H9 (cell line): ENCODE data around the gene ASTN2. TPM values are rescaled to one million over a fixed set of nuclear protein-coding genes. Genes with fewer than 3 reads are reported as not detected.

Experiments
- DNase-seq: peaks from one replicate; pipeline ENCODE4 v3.0.0-alpha.2; 2017
- H2AFZ ChIP-seq: one replicate; pipeline ENCODE4 v1.6.1; 2013; ENCODE audit warnings: mild to moderate bottlenecking, low read length, control low read depth, moderate library complexity
- H2AK5ac ChIP-seq: 2 replicates; pipeline ENCODE4 v1.6.1; 2013; ENCODE audit warnings: low read length, control low read depth, mixed read lengths; ENCODE audit not compliant: insufficient read length
- H2BK120ac ChIP-seq: one replicate; pipeline ENCODE4 v1.6.1; 2013; ENCODE audit warnings: low read depth, mild to moderate bottlenecking, low read length, control low read depth, inconsistent platforms; ENCODE audit not compliant: poor library complexity, severe bottlenecking
- H2BK12ac ChIP-seq: 2 replicates; pipeline ENCODE4 v1.6.1; 2013; ENCODE audit warnings: low read length, control low read depth, mixed read lengths, low read depth; ENCODE audit not compliant: insufficient read length
- H2BK15ac ChIP-seq: 2 replicates; pipeline ENCODE4 v1.6.1; 2013; ENCODE audit warnings: low read depth, low read length, control low read depth
- H2BK20ac ChIP-seq: one replicate; pipeline ENCODE4 v1.6.1; 2013; ENCODE audit warnings: low read depth, mild to moderate bottlenecking, low read length, control low read depth, inconsistent platforms; ENCODE audit not compliant: poor library complexity, severe bottlenecking
- H2BK5ac ChIP-seq: 2 replicates; pipeline ENCODE4 v1.6.1; 2013; ENCODE audit warnings: low read length, control low read depth, mixed read lengths; ENCODE audit not compliant: insufficient read length
- H3K14ac ChIP-seq: 2 replicates; pipeline ENCODE4 v1.6.1; 2013; ENCODE audit warnings: low read length, control low read depth; ENCODE audit not compliant: insufficient read depth
- H3K18ac ChIP-seq: 2 replicates; pipeline ENCODE4 v1.6.1; 2013; ENCODE audit warnings: low read depth, mild to moderate bottlenecking, mixed read lengths, low read length, control low read depth; ENCODE audit not compliant: insufficient read length
- H3K23ac ChIP-seq: 2 replicates; pipeline ENCODE4 v1.6.1; 2013; ENCODE audit warnings: low read length, control low read depth, mixed read lengths, low read depth; ENCODE audit not compliant: insufficient read length
- H3K23me2 ChIP-seq: 2 replicates; pipeline ENCODE4 v1.6.1; 2013; ENCODE audit warnings: low read depth, mild to moderate bottlenecking, mixed read lengths, low read length, control low read depth; ENCODE audit not compliant: insufficient read length, poor library complexity, severe bottlenecking
- H3K27ac ChIP-seq: 2 replicates; pipeline ENCODE4 v1.5.1; 2013; ENCODE audit warnings: low read length, control low read depth, mixed read lengths, low read depth; ENCODE audit not compliant: insufficient read length
- H3K27me3 ChIP-seq: 2 replicates; pipeline ENCODE4 v1.6.1; 2013; ENCODE audit warnings: low read length, control low read depth, inconsistent platforms; ENCODE audit not compliant: insufficient read depth
- H3K4ac ChIP-seq: 2 replicates; pipeline ENCODE4 v1.6.1; 2013; ENCODE audit warnings: low read depth, mild to moderate bottlenecking, control low read depth, inconsistent platforms, low read length, moderate library complexity
- H3K4me1 ChIP-seq: 2 replicates; pipeline ENCODE4 v1.6.1; 2013; ENCODE audit warnings: low read length, control low read depth, inconsistent platforms; ENCODE audit not compliant: insufficient read depth
- H3K4me2 ChIP-seq: 2 replicates; pipeline ENCODE4 v1.6.1; 2013; ENCODE audit warnings: low read length, control low read depth, mixed read lengths; ENCODE audit not compliant: insufficient read length, insufficient read depth
- H3K56ac ChIP-seq: 2 replicates; pipeline ENCODE4 v1.6.1; 2013; ENCODE audit warnings: low read depth, mild to moderate bottlenecking, mixed read lengths, low read length, control low read depth; ENCODE audit not compliant: insufficient read length
- H3K79me1 ChIP-seq: 2 replicates; pipeline ENCODE4 v1.6.1; 2013; ENCODE audit warnings: low read depth, mild to moderate bottlenecking, moderate library complexity, low read length, control low read depth, inconsistent platforms; ENCODE audit not compliant: insufficient read depth, poor library complexity, severe bottlenecking
- H3K79me2 ChIP-seq: 2 replicates; pipeline ENCODE4 v1.6.1; 2013; ENCODE audit warnings: low read length, control low read depth, inconsistent platforms; ENCODE audit not compliant: insufficient read depth
- H3K9ac ChIP-seq: 2 replicates; pipeline ENCODE4 v1.6.1; 2013; ENCODE audit warnings: low read length, control low read depth, mixed read lengths; ENCODE audit not compliant: insufficient read length; ENCODE audit errors: extremely low read depth
- H3K9me3 ChIP-seq: one replicate; pipeline ENCODE4 v1.6.1; 2013; ENCODE audit warnings: low read depth, low read length, inconsistent platforms; ENCODE audit not compliant: control insufficient read depth
- H3T11ph ChIP-seq: one replicate; pipeline ENCODE4 v1.6.1; 2013; ENCODE audit warnings: mild to moderate bottlenecking, low read length, control low read depth, inconsistent platforms
- H4K20me1 ChIP-seq: one replicate; pipeline ENCODE4 v1.6.1; 2013; ENCODE audit not compliant: control insufficient read depth, insufficient read length, insufficient read depth
- H4K5ac ChIP-seq: 2 replicates; pipeline ENCODE4 v1.6.1; 2013; ENCODE audit warnings: low read depth, mild to moderate bottlenecking, mixed read lengths, low read length, control low read depth; ENCODE audit not compliant: insufficient read length
- H4K8ac ChIP-seq: replicated peaks from 2 replicates; pipeline ENCODE4 v1.6.1; 2013; ENCODE audit warnings: low read length, control low read depth, mixed read lengths, low read depth; ENCODE audit not compliant: insufficient read length
- H4K91ac ChIP-seq: 2 replicates; pipeline ENCODE4 v1.6.1; 2013; ENCODE audit warnings: low read depth, mild to moderate bottlenecking, moderate library complexity, mixed read lengths, low read length, control low read depth; ENCODE audit not compliant: insufficient read length
- H3K27ac Mint-ChIP-seq, 3 experiments: 2 replicates in 2 of 3; 3 replicates in 1 of 3; pipeline ENCODE4 v1.8.0; 2020 to 2021; ENCODE audit warnings: mixed read lengths in 3 of 3, mild to moderate bottlenecking in 1 of 3, moderate library complexity in 1 of 3
- H3K27me3 Mint-ChIP-seq: 2 replicates; pipeline ENCODE4 v1.8.0; 2021; ENCODE audit warnings: low read depth, mild to moderate bottlenecking, moderate library complexity, mixed read lengths
- H3K36me3 Mint-ChIP-seq, 3 experiments: 2 replicates in 2 of 3; 3 replicates in 1 of 3; pipeline ENCODE4 v1.8.0; 2020 to 2021; ENCODE audit warnings: low read depth in 3 of 3, mixed read lengths in 3 of 3; ENCODE audit not compliant: insufficient read depth in 1 of 3
- H3K4me1 Mint-ChIP-seq, 2 experiments: 2 replicates each; pipeline ENCODE4 v1.8.0; 2020; ENCODE audit warnings: mixed read lengths in 2 of 2
- H3K4me3 Mint-ChIP-seq, 2 experiments: 2 replicates in 1 of 2; 3 replicates in 1 of 2; pipeline ENCODE4 v1.8.0; 2020 to 2021; ENCODE audit warnings: mild to moderate bottlenecking in 2 of 2, mixed read lengths in 2 of 2, moderate library complexity in 1 of 2
- H3K9me3 Mint-ChIP-seq, 2 experiments: 2 replicates in 1 of 2; 3 replicates in 1 of 2; pipeline ENCODE4 v1.8.0; 2020; ENCODE audit warnings: mild to moderate bottlenecking in 2 of 2, mixed read lengths in 2 of 2, moderate library complexity in 1 of 2
- CTCF ChIP-seq: fragments of 200-600 bp; sonication (generic); conservative IDR thresholded peaks from 3 replicates; pipeline ENCODE4 v1.8.0; 2021; ENCODE audit warnings: antibody characterized with exemption, mild to moderate bottlenecking
- WGBS: extraction: QIAGEN DNeasy Blood & Tissue Kit; methylation state at CpG from one replicate; pipeline ENCODE4 v1.1.7; 2013; ENCODE audit warnings: missing lambda C conversion rate, low lambda C conversion rate, mixed read lengths; ENCODE audit not compliant: insufficient read length; ENCODE audit errors: extremely low coverage; 5-methylcytosine and 5-hydroxymethylcytosine counted together
- total RNA-seq: library from RNA; stranded (reverse); gene quantifications from 2 replicates; pipeline ENCODE4 v1.2.1, GENCODE V29; 2021

ASTN2 gene
- total RNA-seq, 1 experiment from 2014 or later, result 9.7 TPM

DNA sequence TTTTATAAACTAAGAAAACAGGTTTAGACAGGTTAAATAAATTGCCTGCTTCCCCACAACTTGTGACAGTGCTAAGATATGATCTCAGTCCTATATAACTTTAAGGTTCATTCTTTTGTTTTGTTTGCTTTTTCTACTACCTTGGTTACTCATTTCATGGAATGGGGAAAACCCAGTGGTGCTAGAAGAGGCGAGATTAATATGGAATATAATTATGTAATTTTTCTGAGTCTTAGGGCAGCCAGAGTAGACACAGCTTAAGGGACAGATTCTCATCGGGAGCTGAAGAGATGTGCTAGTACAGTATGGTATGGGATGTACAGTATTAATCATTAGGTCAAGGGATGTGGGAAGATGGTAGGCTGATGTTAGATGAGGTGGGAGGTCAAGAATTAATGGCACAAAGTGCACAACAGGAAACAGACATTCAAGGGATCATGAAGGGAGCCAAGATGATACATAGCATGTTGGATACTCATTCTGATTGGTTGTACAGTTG lies 721.6 kb downstream of the ASTN2 start:
- H4K20me1 ChIP-seq, result no peaks in the 10 kb centered on the region
- H3K4me3 Mint-ChIP-seq, result no peak overlapping the region
- no peak overlapping the region for H4K91ac ChIP-seq
- H3K36me3 Mint-ChIP-seq, result peaks cover 5 to 12% (median 12%) of the 10 kb centered on the region in 3 experiments; a peak in 5 of 7 replicates
- no peak overlapping the region for H2AFZ ChIP-seq
- no peaks in the 10 kb centered on the region for H3K27me3 Mint-ChIP-seq
- H3K56ac ChIP-seq, result no peak overlapping the region
- peaks cover 3% of the 10 kb centered on the region; the same call in 1 of the 2 replicates for H3K4me1 ChIP-seq
- no peak overlapping the region for H2AK5ac ChIP-seq
- no peak overlapping the region for H3T11ph ChIP-seq
- H3K27me3 ChIP-seq, result no peaks in the 10 kb centered on the region
- no peak overlapping the region for H4K8ac ChIP-seq
- no peak overlapping the region for H3K14ac ChIP-seq
- H3K18ac ChIP-seq, result no peak overlapping the region
- no peak overlapping the region for H3K27ac ChIP-seq
- H4K5ac ChIP-seq, result no peak overlapping the region
- peaks cover 12 to 13% of the 10 kb centered on the region in 2 experiments for H3K4me1 Mint-ChIP-seq
- no peak overlapping the region for H3K4ac ChIP-seq
- no peak overlapping the region for H3K27ac Mint-ChIP-seq
- no peak overlapping the region for H2BK20ac ChIP-seq
- H3K9me3 Mint-ChIP-seq, result no peaks in the 10 kb centered on the region
- H3K79me2 ChIP-seq, result no peaks in the 10 kb centered on the region
- H3K23ac ChIP-seq, result no peak overlapping the region
- WGBS, result no CpG with 5 or more reads among the region's 2 CpGs
- no peak for DNase-seq
- no peaks in the 10 kb centered on the region for H3K79me1 ChIP-seq
- no peak overlapping the region for H2BK120ac ChIP-seq
- H3K9me3 ChIP-seq, result no peaks in the 10 kb centered on the region
- no peak overlapping the region for H2BK12ac ChIP-seq
- no peak overlapping the region for H2BK5ac ChIP-seq
- TF ChIP-seq CTCF, result no peak
- no peaks in the 10 kb centered on the region for H3K23me2 ChIP-seq
- H2BK15ac ChIP-seq, result no peak overlapping the region
- H3K4me2 ChIP-seq, result no peak overlapping the region
- H3K9ac ChIP-seq, result no peak overlapping the region
